HepG2 (cell line): ENCODE data around the gene WDR18. TPM values are rescaled to one million over a fixed set of nuclear protein-coding genes. Genes with fewer than 3 reads are reported as not detected.
A peak's percentile ranks its signal among the peaks of the same experiment; 100 is the strongest.

Experiments
- ATAC-seq: fragments of 200-7000 bp; cut with Tn5 transposase; 3 replicates; pipeline ENCODE4 v1.9.1; 2020; ENCODE audit warnings: mild to moderate bottlenecking, moderate library complexity
- BruUV-seq: library from RNA; stranded (reverse); fragments of 400-500 nt; replicated peaks from 2 replicates; lab custom pipeline; 2021; lab: Mats Ljungman, UMichigan
- CTCF ChIA-PET: fragments of 300-600 bp; formaldehyde crosslinking; extraction: SDS; loops from one replicate; lab custom pipeline; 2021; ENCODE audit warnings: low total read pairs, inconsistent platforms, low intra/inter-chr PET ratio; lab: Yijun Ruan, JAX
- POLR2A ChIA-PET: fragments of 350-600 bp; sonication (Branson Sonifier 250); formaldehyde crosslinking; loops from one replicate; lab custom pipeline; 2020; ENCODE audit warnings: antibody characterized with exemption, inconsistent platforms; lab: Yijun Ruan, JAX
- DNase-seq: peaks from one replicate; pipeline ENCODE4 v3.0.0-alpha.2; 2015; ENCODE audit warnings: low spot score
- FAIRE-seq: peaks from 3 replicates; lab custom pipeline; 2011; peaks lifted over from hg19 to GRCh38; lab: Jason Lieb, UNC
- H2AFZ ChIP-seq: one replicate; pipeline ENCODE4 v1.6.1; 2011; ENCODE audit warnings: low read length, inconsistent platforms
- H3K27ac ChIP-seq: fragments of 300-600 bp; 3 replicates; pipeline ENCODE4 v1.8.0; 2011; ENCODE audit warnings: mixed run types, mild to moderate bottlenecking, mixed read lengths, low read length, inconsistent platforms; ENCODE audit not compliant: insufficient read depth; ENCODE audit errors: extremely low read length
- H3K27me3 ChIP-seq, 2 experiments: fragments of 200-600 bp in 1 of 2; 2 replicates in 1 of 2; 3 replicates in 1 of 2; pipeline versions ENCODE4 v1.6.0 to v1.8.0; 2011; ENCODE audit warnings: low read length in 2 of 2, mild to moderate bottlenecking in 2 of 2, moderate library complexity in 2 of 2, inconsistent platforms in 1 of 2; ENCODE audit not compliant: insufficient read depth in 2 of 2, control insufficient read depth in 1 of 2
- H3K36me3 ChIP-seq, 2 experiments: fragments of 200-600 bp in 1 of 2; replicated peaks in 1 of 2; 2 replicates in 1 of 2; 3 replicates in 1 of 2; pipeline versions ENCODE4 v1.5.1 to v1.8.0; 2011; ENCODE audit warnings: low read length in 2 of 2, inconsistent platforms in 1 of 2; ENCODE audit not compliant: insufficient read depth in 2 of 2, control insufficient read depth in 1 of 2
- H3K4me1 ChIP-seq: 2 replicates; pipeline ENCODE4 v1.5.1; 2012; ENCODE audit warnings: low read length, inconsistent platforms; ENCODE audit not compliant: insufficient read depth
- H3K4me2 ChIP-seq: 2 replicates; pipeline ENCODE4 v1.6.0; 2011; ENCODE audit warnings: low read depth, low read length, inconsistent platforms
- H3K4me3 ChIP-seq, 3 experiments: fragments of 200-600 bp in 1 of 3; sonication (generic), shearing (Covaris generic) in 1 of 3; replicated peaks in 1 of 3; 2 replicates each; pipeline ENCODE4 v1.5.1; 2011 to 2016; ENCODE audit warnings: low read length in 3 of 3, inconsistent platforms in 2 of 3, low read depth in 2 of 3, mild to moderate bottlenecking in 2 of 3, control low read depth in 1 of 3, mixed read lengths in 1 of 3; ENCODE audit not compliant: insufficient read depth in 1 of 3
- H3K79me2 ChIP-seq: one replicate; pipeline ENCODE4 v1.6.1; 2011; ENCODE audit warnings: low read length, inconsistent platforms; ENCODE audit not compliant: insufficient read depth
- H3K9ac ChIP-seq: 2 replicates; pipeline ENCODE4 v1.6.0; 2011; ENCODE audit warnings: mild to moderate bottlenecking, low read depth, low read length, inconsistent platforms; ENCODE audit not compliant: insufficient read depth
- H3K9me3 ChIP-seq: 2 replicates; pipeline ENCODE4 v1.5.1; 2012; ENCODE audit warnings: mild to moderate bottlenecking, low read length
- H4K20me1 ChIP-seq: 2 replicates; pipeline ENCODE4 v1.6.0; 2011; ENCODE audit warnings: inconsistent platforms, mild to moderate bottlenecking, low read length, moderate library complexity; ENCODE audit not compliant: insufficient read depth
- AGO1 ChIP-seq: fragments of 200-400 bp; formaldehyde crosslinking; IDR thresholded peaks from 2 replicates; pipeline ENCODE4 v1.6.1; 2017; ENCODE audit warnings: mild to moderate bottlenecking, low read depth, low read length, moderate library complexity; ENCODE audit not compliant: poor library complexity, severe bottlenecking
- AGO2 ChIP-seq: fragments of 200-400 bp; formaldehyde crosslinking; optimal IDR thresholded peaks from 2 replicates; pipeline ENCODE3; 2017; ENCODE audit warnings: mild to moderate bottlenecking, low read depth, low read length, moderate library complexity
- BRD4 ChIP-seq: sonication (generic); formaldehyde crosslinking; IDR thresholded peaks from 2 replicates; pipeline ENCODE4 v1.4.0; 2020; ENCODE audit warnings: missing genetic modification reagents
- DRAP1 ChIP-seq: IDR thresholded peaks from 2 replicates; pipeline ENCODE4 v1.6.1; 2016; ENCODE audit warnings: missing genetic modification reagents, missing compliant biosample characterization
- PATZ1 ChIP-seq: sonication (generic); formaldehyde crosslinking; IDR thresholded peaks from 2 replicates; pipeline ENCODE4 v1.4.0; 2020; ENCODE audit warnings: missing genetic modification reagents
- SALL1 ChIP-seq: sonication (generic); formaldehyde crosslinking; IDR thresholded peaks from 2 replicates; pipeline ENCODE4 v1.8.0; 2022; ENCODE audit warnings: mild to moderate bottlenecking, missing genetic modification reagents
- ZNF383 ChIP-seq: sonication (generic); formaldehyde crosslinking; IDR thresholded peaks from 2 replicates; pipeline ENCODE4 v1.4.0; 2020; ENCODE audit warnings: missing genetic modification reagents, mild to moderate bottlenecking, borderline replicate concordance
- ZNF512 ChIP-seq: sonication (generic); formaldehyde crosslinking; IDR thresholded peaks from 2 replicates; pipeline ENCODE4 v1.4.0; 2020; ENCODE audit warnings: mild to moderate bottlenecking, missing genetic modification reagents
- ZNF589 ChIP-seq: sonication (generic); formaldehyde crosslinking; conservative IDR thresholded peaks from 2 replicates; pipeline ENCODE4 v1.8.0; 2022; ENCODE audit warnings: mild to moderate bottlenecking, moderate library complexity, missing genetic modification reagents
- WGBS: methylation state at CpG from one replicate; pipeline ENCODE4 v1.1.6; 2017; ENCODE audit warnings: low lambda C conversion rate; 5-methylcytosine and 5-hydroxymethylcytosine counted together
- in situ Hi-C: cut with HindIII; loops from 2 replicates; pipeline ENCODE4 v1.10.0; 2017; ENCODE audit warnings: low pct_unique_long_range_greater_than_20kb; ENCODE audit not compliant: extremely low pct_ligation_motif_present
- intact Hi-C: fragments of 100-400 bp; cut with micrococcal nuclease; formaldehyde crosslinking; loops from one replicate; pipeline ENCODE4 v1.10.0; 2022; ENCODE audit not compliant: unreplicated experiment
- polyA plus RNA-seq, 8 experiments: library from polyadenylated mRNA; depleted of rRNA in 3 of 8; stranded (reverse) in 7 of 8; unstranded in 1 of 8; fragments of >200 nt; fragmentation: Illumina TruSeq in 4 of 8; extraction: Trizol in 4 of 8; gene quantifications; 2 replicates each; pipeline versions ENCODE4 v1.2.1 to v1.2.3, GENCODE V29; 2011 to 2016; ENCODE audit warnings: low read depth in 4 of 8, missing spikeins in 1 of 8, mixed read lengths in 1 of 8; ENCODE audit not compliant: insufficient read depth in 1 of 8
- total RNA-seq, 5 experiments: library from RNA; depleted of rRNA; stranded (reverse); fragments of >200 nt; fragmentation: Illumina TruSeq; extraction: Trizol; gene quantifications; 2 replicates each; pipeline ENCODE4 v1.2.3, GENCODE V29; 2016; ENCODE audit warnings: low read depth in 1 of 5

The WDR18 gene
- total and polyA plus RNA-seq, 2 of the 13 experiments (the other 11 are each of a cell fraction or from before 2014, with no cell fraction given) = 36.4 to 47.6 TPM

- Histone ChIP-seq H3K27me3 (no peaks in the 10 kb centered on the region), H3K9me3 (no peaks in the 10 kb centered on the region), H3K79me2 (peaks cover 8% of the 10 kb centered on the region), H3K36me3 (no peaks in the 10 kb centered on the region), H3K4me1 (peaks cover 38% of the 10 kb centered on the region)
- in situ Hi-C loops = no loop called here
- CTCF ChIA-PET = no interaction called here
- DNase-seq = no peak
- no TSS peak for BruUV-seq
- POLR2A ChIA-PET = interaction anchor here (1.1 to 2.1 kb wide), 3 partner anchors 9 to 45 kb away, joined by 3 to 6 read pairs (median 3); no protein-coding TSS in a partner anchor
- WGBS = 84% methylated on average over 10 of the region's 19 CpGs
- TF ChIP-seq PATZ1 (CRISPR knock-in tag) = peak; percentile 32; the same call in 1 of the 2 replicates
- TF ChIP-seq SALL1 (CRISPR knock-in tag) = 0 out of 2 replicates have a peak, but pooled peaks have one; percentile 14
- TF ChIP-seq BRD4 (CRISPR knock-in tag) = no peak
- TF ChIP-seq ZNF383 (CRISPR knock-in tag) = 0 out of 2 replicates have a peak, but pooled peaks have one; percentile 1
- TF ChIP-seq DRAP1 (CRISPR knock-in tag) = no peak
- TF ChIP-seq AGO2 = peak; percentile 57
- TF ChIP-seq ZNF512 (CRISPR knock-in tag) = no peak
- peak; percentile 58 for TF ChIP-seq AGO1
- no peak for TF ChIP-seq ZNF589 (CRISPR knock-in tag)
- TF ChIP-seq, all 625 proteins: peak for 5
- H4K20me1 ChIP-seq = no peaks in the 10 kb centered on the region
- intact Hi-C loops = no loop called here
- no peak overlapping the region for H2AFZ ChIP-seq
- H3K4me3 ChIP-seq = peak overlapping the region in 1 of 3 experiments; percentile 40; a peak in 1 of 6 replicates
- FAIRE-seq = no peak
- no peak for ATAC-seq
- H3K27ac ChIP-seq = no peak overlapping the region
- peak overlapping the region; percentile 52; the same call in 1 of the 2 replicates for H3K9ac ChIP-seq
- peak overlapping the region; percentile 47; the same call in 1 of the 2 replicates for H3K4me2 ChIP-seq
These were observed 4.8 kb upstream of the WDR18 start for GRCh38 chr19:979318-979741.
